Measurements from ENCODE around the gene NR3C1.

Gene NR3C1

GRCh38 chr5:143311428-143311827 lies 92.1 kb downstream of the NR3C1 start:
- DNase-seq (ENCODE audit: low read depth): peak; percentile 95

- peak; percentile 12 for DNase-seq (ENCODE audit: low read depth)
These were observed 93.6 kb downstream of the NR3C1 start for GRCh38 chr5:143309661-143310431.

- no peak for DNase-seq (ENCODE audit: low read depth)
These were observed 94.8 kb downstream of the NR3C1 start for GRCh38 chr5:143308731-143309130.

- DNase-seq (ENCODE audit: low read depth): no peak
These were observed 97.4 kb downstream of the NR3C1 start for GRCh38 chr5:143306040-143306439.

- DNase-seq (ENCODE audit: low read depth): peak; percentile 50
These were observed 98.5 kb downstream of the NR3C1 start for GRCh38 chr5:143304836-143305475.

GRCh38 chr5:143302341-143303045 lies 101.0 kb downstream of the NR3C1 start:
- DNase-seq (ENCODE audit: low read depth): peak; percentile 53

DNA sequence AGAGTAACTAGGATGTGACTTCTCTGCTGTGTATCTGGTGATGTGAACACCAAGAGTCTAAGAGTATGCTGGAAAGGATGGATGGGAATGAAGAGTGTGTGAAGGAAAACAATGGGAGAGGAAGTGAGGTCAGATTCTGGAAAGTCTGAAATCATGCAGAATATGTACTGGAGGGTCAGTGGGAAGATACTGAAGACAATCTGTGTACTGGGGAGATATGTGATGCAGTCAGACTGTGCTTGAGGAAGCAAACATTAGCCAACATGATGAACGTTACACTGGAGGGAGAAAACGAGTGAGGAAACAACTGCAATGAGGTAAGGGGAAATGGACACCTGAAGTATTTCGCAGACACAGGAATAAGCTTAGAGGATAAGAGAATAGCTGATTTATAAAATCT lies 105.7 kb downstream of the NR3C1 start:
- DNase-seq (ENCODE audit: low read depth): no peak

DNA sequence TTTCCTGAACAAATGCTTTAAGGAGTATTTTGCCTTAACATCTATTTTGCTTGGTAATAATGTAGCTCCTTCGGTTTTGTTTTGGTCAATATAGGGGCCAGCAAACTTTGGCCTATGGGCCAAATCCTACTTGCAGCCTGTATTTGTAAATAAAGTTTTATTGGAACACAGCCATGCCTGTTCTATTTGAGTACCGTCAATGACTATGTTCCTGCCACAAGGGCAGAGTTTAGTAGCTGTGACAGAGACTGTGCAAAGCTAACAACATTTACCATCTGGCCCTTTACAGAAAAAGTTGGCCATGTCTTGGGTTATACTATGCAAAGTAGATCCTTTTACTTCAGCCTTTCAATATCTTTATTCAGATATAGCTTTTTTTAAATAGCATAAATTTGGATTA lies 113.4 kb downstream of the NR3C1 start:
- DNase-seq (ENCODE audit: low read depth): no peak

DNA sequence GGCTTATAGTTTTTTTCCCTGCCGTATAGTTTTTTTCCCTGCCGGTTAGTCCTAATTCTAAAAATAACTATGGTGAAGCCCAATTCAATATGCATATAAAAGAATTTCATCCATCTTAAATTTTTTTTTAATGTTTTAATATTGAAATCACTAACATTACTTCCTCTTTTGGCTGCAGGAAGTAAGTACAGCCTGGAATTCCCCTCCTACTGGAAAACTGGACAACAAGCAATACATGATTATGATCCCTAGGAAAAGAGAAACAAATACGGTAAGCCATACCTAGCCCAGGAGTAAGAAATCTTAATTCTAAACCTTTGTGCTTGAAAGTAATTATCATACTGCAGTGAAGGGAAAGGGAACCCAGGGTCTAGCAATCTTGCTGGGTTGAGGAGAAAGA lies 119.0 kb downstream of the NR3C1 start:
- DNase-seq (ENCODE audit: low read depth): no peak

- no peak for DNase-seq (ENCODE audit: low read depth)
These were observed 119.5 kb downstream of the NR3C1 start for GRCh38 chr5:143284002-143284401.

DNA sequence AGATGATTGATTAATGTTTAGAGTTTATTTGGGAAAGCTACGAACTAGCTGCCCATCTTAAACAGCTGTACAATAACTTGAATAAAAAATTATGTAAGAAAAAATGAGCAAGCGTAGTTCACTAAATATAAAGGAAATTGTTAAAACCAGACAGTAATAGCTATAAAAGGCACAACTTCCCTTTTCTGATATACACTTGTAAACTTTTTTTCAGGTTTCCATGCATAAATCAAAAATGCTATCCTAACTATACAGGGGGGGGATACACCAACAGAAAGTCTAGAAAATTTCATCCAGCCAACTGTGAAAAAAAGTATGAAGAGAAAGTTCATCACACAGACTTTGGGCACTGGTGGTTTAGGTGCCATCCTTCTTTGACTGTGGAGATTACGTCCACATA lies 122.3 kb downstream of the NR3C1 start:
- DNase-seq (ENCODE audit: low read depth): no peak

DNA sequence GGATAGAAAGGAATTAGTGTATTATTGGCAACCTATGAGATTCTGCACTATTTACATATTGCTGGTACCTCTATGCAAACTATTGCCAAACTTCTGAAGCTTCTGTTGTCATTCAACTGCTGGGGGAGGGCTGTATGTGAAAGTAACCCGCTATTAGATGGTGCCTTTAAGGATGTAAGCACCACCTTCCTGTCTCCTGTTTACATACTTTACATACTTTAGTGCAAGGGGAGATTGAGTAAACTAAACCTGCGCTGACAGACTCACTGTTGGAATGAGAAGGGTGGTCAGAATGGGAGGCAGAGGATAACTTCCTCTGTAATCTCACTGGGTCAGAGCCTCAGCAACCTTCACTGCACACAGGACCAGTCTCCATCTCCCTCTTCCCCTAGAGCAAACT lies 123.8 kb downstream of the NR3C1 start:
- DNase-seq (ENCODE audit: low read depth): peak; percentile 50

DNA sequence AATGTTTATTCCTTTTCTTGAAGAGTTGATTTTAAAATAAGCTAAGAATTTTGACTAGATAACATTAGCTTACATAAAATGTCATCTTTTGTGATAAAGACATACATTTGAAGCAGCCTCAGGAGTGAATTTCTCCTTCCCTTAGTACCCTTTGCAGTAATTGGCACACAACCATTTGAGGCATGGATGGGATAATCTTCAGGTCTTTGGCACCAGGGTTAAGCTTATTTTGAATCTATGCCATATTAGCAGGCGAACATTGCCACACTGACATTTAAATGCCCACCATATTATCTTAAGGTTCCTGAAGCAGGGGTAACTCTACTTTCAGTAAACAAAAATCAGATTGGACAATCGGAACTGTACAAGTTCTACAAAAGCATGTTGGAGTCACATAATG lies 126.0 kb downstream of the NR3C1 start:
- DNase-seq (ENCODE audit: low read depth): no peak

GRCh38 chr5:143275512-143276363 lies 127.7 kb downstream of the NR3C1 start:
- no peak for DNase-seq (ENCODE audit: low read depth)

DNA sequence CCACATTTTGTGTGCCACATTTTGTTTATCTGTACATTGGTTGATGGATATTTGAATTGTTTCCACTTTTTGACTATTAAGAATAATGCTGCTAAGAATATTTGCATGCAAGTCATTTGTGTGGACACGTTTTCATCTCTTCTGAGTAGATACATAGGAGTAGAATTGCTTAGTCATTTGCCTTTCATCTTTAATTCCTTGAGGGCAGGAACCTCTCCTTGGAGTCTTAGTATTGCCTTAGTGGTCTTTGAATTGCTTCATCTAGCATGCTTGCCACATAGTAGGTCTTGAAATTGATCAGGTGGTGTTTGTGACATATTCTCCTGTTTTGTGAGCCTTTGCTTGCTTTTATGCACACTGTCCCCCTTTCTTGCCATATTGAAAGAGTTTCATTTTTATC lies 128.5 kb downstream of the NR3C1 start:
- no peak for DNase-seq (ENCODE audit: low read depth)

DNA sequence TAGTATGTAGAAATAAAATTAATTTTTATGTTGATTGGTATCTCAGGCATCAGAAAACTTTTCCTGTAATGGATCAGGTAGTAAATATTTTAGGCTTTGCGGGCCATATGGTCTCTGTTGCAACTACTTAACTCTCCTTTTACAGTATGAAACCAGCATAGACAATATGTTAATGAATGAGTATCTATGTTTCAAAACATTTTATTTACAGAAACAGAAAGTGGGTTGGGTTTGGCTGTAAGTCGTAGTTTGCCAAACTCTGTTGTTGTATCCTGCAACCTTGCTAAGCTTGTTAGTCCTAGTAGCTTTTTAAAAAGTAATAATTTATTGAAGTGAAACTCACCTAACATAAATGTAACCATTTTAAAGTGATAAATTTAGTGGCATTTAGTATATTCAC lies 132.1 kb downstream of the NR3C1 start:
- DNase-seq (ENCODE audit: low read depth): no peak

GRCh38 chr5:143268388-143268787 lies 135.1 kb downstream of the NR3C1 start:
- no peak for DNase-seq (ENCODE audit: low read depth)

DNA sequence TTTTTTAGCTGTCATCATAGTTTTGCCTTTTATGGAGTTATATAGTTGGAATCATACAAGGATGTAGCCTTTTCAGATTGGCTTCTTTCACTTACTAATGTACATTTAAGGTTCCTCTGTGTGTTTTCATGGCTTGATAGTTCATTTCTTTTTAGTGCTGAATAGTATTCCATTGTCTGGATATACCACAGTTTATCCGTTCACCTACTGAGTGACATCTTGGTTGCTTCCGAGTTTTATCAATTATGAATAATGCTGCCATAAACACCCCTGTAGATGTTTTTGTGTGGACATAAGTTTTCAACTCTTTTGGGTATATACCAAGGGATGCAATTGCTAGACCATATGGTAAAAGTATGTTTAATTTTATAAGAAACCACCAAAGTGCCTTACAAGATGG lies 136.3 kb downstream of the NR3C1 start:
- no peak for DNase-seq (ENCODE audit: low read depth)

GRCh38 chr5:143265995-143266394 lies 137.5 kb downstream of the NR3C1 start:
- DNase-seq (ENCODE audit: low read depth): no peak

- DNase-seq (ENCODE audit: low read depth): no peak
These were observed 140.1 kb downstream of the NR3C1 start for GRCh38 chr5:143263272-143263810.

- DNase-seq (ENCODE audit: low read depth): peak; percentile 97
These were observed 140.9 kb downstream of the NR3C1 start for GRCh38 chr5:143262393-143263174.

Data from ELR (cell line).